Liver (tissue), 9 donors: ENCODE results near the gene CPNE4. TPM values are rescaled to one million over a fixed set of nuclear protein-coding genes. Genes with fewer than 3 reads are reported as not detected.

Source experiments
- DNase-seq: peaks from one replicate; pipeline ENCODE4 v3.0.0-alpha.2; 2017; ENCODE audit warnings: low spot score
- H3K27ac ChIP-seq, 2 donors: one replicate each; pipeline ENCODE4 v1.7.0; 2013; ENCODE audit warnings: inconsistent platforms in 2 of 2, low read length in 2 of 2, control low read depth in 1 of 2, low read depth in 1 of 2, mild to moderate bottlenecking in 1 of 2
- H3K27me3 ChIP-seq, 4 donors: one replicate each; pipeline versions ENCODE4 v1.6.1 to v1.7.0; 2013; ENCODE audit warnings: low read length in 3 of 4, inconsistent platforms in 1 of 4, mild to moderate bottlenecking in 1 of 4, moderate library complexity in 1 of 4; ENCODE audit not compliant: control insufficient read depth in 4 of 4, insufficient read depth in 4 of 4
- H3K36me3 ChIP-seq, 4 donors: one replicate each; pipeline versions ENCODE4 v1.6.1 to v1.7.0; 2013; ENCODE audit warnings: low read length in 3 of 4, mild to moderate bottlenecking in 3 of 4, low read depth in 1 of 4, moderate library complexity in 1 of 4; ENCODE audit not compliant: control insufficient read depth in 4 of 4, insufficient read depth in 3 of 4
- H3K4me1 ChIP-seq, 4 donors: one replicate each; pipeline versions ENCODE4 v1.6.1 to v1.7.0; 2013; ENCODE audit warnings: low read length in 3 of 4, mild to moderate bottlenecking in 3 of 4, moderate library complexity in 1 of 4; ENCODE audit not compliant: control insufficient read depth in 4 of 4, insufficient read depth in 4 of 4
- H3K4me3 ChIP-seq, 3 donors: one replicate each; pipeline versions ENCODE4 v1.6.1 to v1.7.0; 2013; ENCODE audit warnings: low read length in 3 of 3, control low read depth in 1 of 3, low read depth in 1 of 3, mild to moderate bottlenecking in 1 of 3
- H3K9ac ChIP-seq, 2 donors: one replicate each; pipeline ENCODE4 v1.7.0; 2013; ENCODE audit warnings: low read length in 2 of 2, mild to moderate bottlenecking in 2 of 2, moderate library complexity in 2 of 2, control low read depth in 1 of 2, low read depth in 1 of 2
- H3K9me3 ChIP-seq, 4 donors: one replicate each; pipeline versions ENCODE4 v1.6.1 to v1.7.0; 2013; ENCODE audit warnings: low read length in 3 of 4; ENCODE audit not compliant: control insufficient read depth in 4 of 4
- EGR1 ChIP-seq, 2 donors: IDR thresholded peaks; 2 replicates each; pipeline ENCODE4 v1.6.1; 2016 to 2018; ENCODE audit warnings: antibody characterized with exemption in 2 of 2, low read depth in 2 of 2
- FOXA1 ChIP-seq: IDR thresholded peaks from 2 replicates; pipeline ENCODE4 v1.6.1; 2016; ENCODE audit warnings: antibody characterized with exemption
- FOXA2 ChIP-seq: IDR thresholded peaks from 2 replicates; pipeline ENCODE4 v1.6.1; 2016; ENCODE audit warnings: antibody characterized with exemption
- GABPA ChIP-seq, 2 donors: IDR thresholded peaks in 1 of 2; conservative IDR thresholded peaks in 1 of 2; 2 replicates each; pipeline ENCODE4 v1.6.1; 2016; ENCODE audit warnings: antibody characterized with exemption in 2 of 2, mild to moderate bottlenecking in 1 of 2, moderate library complexity in 1 of 2
- HNF4A ChIP-seq, 2 donors: conservative IDR thresholded peaks; 2 replicates each; pipeline ENCODE4 v1.6.1; 2016; ENCODE audit warnings: antibody characterized with exemption in 2 of 2, mild to moderate bottlenecking in 2 of 2
- HNF4G ChIP-seq: IDR thresholded peaks from 2 replicates; pipeline ENCODE4 v1.6.1; 2016; ENCODE audit warnings: antibody characterized with exemption
- JUND ChIP-seq, 2 donors: IDR thresholded peaks; 2 replicates each; pipeline ENCODE4 v1.6.1; 2016; ENCODE audit warnings: antibody characterized with exemption in 2 of 2
- NR2F2 ChIP-seq: IDR thresholded peaks from 2 replicates; pipeline ENCODE4 v1.6.1; 2016; ENCODE audit warnings: antibody characterized with exemption
- RAD21 ChIP-seq, 2 donors: IDR thresholded peaks; 2 replicates each; pipeline ENCODE4 v1.6.1; 2016; ENCODE audit warnings: antibody characterized with exemption in 2 of 2, mild to moderate bottlenecking in 2 of 2
- RXRA ChIP-seq, 2 donors: IDR thresholded peaks; 2 replicates each; pipeline ENCODE4 v1.6.1; 2017 to 2018; ENCODE audit warnings: antibody characterized with exemption in 2 of 2, mild to moderate bottlenecking in 1 of 2
- SP1 ChIP-seq: IDR thresholded peaks from 2 replicates; pipeline ENCODE4 v1.6.1; 2018; ENCODE audit warnings: antibody characterized with exemption, mild to moderate bottlenecking
- TAF1 ChIP-seq: conservative IDR thresholded peaks from 2 replicates; pipeline ENCODE4 v1.6.1; 2016; ENCODE audit warnings: antibody characterized with exemption, mild to moderate bottlenecking
- YY1 ChIP-seq: IDR thresholded peaks from 2 replicates; pipeline ENCODE4 v1.6.1; 2016; ENCODE audit warnings: antibody characterized with exemption, mild to moderate bottlenecking
- polyA plus RNA-seq, 2 donors: library from polyadenylated mRNA; stranded (reverse) in 1 of 2; unstranded in 1 of 2; fragments of 200-250 nt in 1 of 2; fragments of >200 nt in 1 of 2; fragmentation: Nextera tagmentation in 1 of 2; extraction: Ambion mirVana in 1 of 2; gene quantifications; one replicate each; pipeline versions ENCODE4 v1.2.1 to v1.2.3, GENCODE V29; 2013 to 2015
- total RNA-seq, 2 donors: library from RNA; depleted of rRNA; stranded (reverse); fragments of >200 nt; gene quantifications; one replicate each; pipeline ENCODE4 v1.2.3, GENCODE V29; 2014
- TF ChIP-seq, protein P1 (sequence below): IDR thresholded peaks from 2 replicates; pipeline ENCODE4 v1.6.1; 2016; ENCODE audit warnings: antibody characterized with exemption
- TF ChIP-seq, protein P2 (sequence below): IDR thresholded peaks from 2 replicates; pipeline ENCODE4 v1.6.1; 2016; ENCODE audit warnings: antibody characterized with exemption
- TF ChIP-seq, protein P3 (sequence below): IDR thresholded peaks from 2 replicates; pipeline ENCODE4 v1.6.1; 2016; ENCODE audit warnings: antibody characterized with exemption
- TF ChIP-seq, protein P4 (sequence below): IDR thresholded peaks from 2 replicates; pipeline ENCODE4 v1.6.1; 2016; ENCODE audit warnings: antibody characterized with exemption, mild to moderate bottlenecking
- TF ChIP-seq, protein P5 (sequence below): fragments of 150-350 bp; IDR thresholded peaks from 2 replicates; pipeline ENCODE4 v1.5.1; 2017; ENCODE audit warnings: improper control_type of control experiment, low read depth, low read length; ENCODE audit not compliant: missing input control
- donor health status: healthy.
- donor health status: healthy.
- donor health status: healthy.
- donor health status: healthy.
- donor health status: healthy.

Gene CPNE4
- total and polyA plus RNA-seq, 4 donors: under 0.01 to 0.03 TPM; not detected in 2

DNA sequence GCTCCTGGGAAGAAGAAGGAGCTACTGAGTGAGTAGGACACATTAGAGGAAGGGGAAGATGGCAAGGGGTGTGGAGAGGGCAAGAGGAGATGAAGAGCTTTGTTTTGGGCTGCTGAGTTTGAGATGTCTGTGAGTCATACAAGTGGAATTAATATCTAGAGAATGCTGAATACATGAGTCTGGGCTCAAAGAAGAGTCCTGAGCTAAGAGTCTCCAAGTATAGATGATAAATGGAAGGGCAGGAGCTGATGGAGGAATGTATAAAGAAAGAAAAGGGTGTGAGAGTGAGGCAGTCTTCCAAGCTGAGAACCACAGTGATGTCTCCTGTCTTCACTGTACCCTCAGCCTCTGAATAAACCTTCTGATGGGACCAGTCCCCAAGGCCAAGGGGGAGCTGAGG is 326.6 kb downstream of the CPNE4 start:
- Histone ChIP-seq H3K27ac (no peak overlapping the region), H3K9me3 (no peaks in the 10 kb centered on the region), H3K4me1 (no peaks in the 10 kb centered on the region), H3K9ac (no peak overlapping the region), H3K4me3 (no peak overlapping the region), H3K36me3 (no peaks in the 10 kb centered on the region), H3K27me3 (peaks cover 0 to 5% (median 2%) of the 10 kb centered on the region in 4 donors)
- no peak for DNase-seq
- no peak for TF ChIP-seq JUND (IDR thresholded peaks at IDR 0.05)
- TF ChIP-seq RXRA (IDR thresholded peaks at IDR 0.05): no peak
- TF ChIP-seq, protein P1, sequence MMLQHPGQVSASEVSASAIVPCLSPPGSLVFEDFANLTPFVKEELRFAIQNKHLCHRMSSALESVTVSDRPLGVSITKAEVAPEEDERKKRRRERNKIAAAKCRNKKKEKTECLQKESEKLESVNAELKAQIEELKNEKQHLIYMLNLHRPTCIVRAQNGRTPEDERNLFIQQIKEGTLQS: no peak
- TF ChIP-seq TAF1: no peak
- no peak for TF ChIP-seq FOXA2
- no peak for TF ChIP-seq SP1
- no peak for TF ChIP-seq FOXA1
- TF ChIP-seq, protein P2, sequence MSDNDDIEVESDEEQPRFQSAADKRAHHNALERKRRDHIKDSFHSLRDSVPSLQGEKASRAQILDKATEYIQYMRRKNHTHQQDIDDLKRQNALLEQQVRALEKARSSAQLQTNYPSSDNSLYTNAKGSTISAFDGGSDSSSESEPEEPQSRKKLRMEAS: no peak
- no peak for TF ChIP-seq HNF4A (conservative IDR thresholded peaks at IDR 0.05)
- TF ChIP-seq EGR1 (IDR thresholded peaks at IDR 0.05; ENCODE audit: low read depth in 2 of 2): no peak
- no peak for TF ChIP-seq HNF4G
- no peak for TF ChIP-seq RAD21 (IDR thresholded peaks at IDR 0.05)
- TF ChIP-seq, protein P3, sequence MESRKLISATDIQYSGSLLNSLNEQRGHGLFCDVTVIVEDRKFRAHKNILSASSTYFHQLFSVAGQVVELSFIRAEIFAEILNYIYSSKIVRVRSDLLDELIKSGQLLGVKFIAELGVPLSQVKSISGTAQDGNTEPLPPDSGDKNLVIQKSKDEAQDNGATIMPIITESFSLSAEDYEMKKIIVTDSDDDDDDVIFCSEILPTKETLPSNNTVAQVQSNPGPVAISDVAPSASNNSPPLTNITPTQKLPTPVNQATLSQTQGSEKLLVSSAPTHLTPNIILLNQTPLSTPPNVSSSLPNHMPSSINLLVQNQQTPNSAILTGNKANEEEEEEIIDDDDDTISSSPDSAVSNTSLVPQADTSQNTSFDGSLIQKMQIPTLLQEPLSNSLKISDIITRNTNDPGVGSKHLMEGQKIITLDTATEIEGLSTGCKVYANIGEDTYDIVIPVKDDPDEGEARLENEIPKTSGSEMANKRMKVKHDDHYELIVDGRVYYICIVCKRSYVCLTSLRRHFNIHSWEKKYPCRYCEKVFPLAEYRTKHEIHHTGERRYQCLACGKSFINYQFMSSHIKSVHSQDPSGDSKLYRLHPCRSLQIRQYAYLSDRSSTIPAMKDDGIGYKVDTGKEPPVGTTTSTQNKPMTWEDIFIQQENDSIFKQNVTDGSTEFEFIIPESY: no peak
- no peak for TF ChIP-seq YY1
- TF ChIP-seq, protein P4, sequence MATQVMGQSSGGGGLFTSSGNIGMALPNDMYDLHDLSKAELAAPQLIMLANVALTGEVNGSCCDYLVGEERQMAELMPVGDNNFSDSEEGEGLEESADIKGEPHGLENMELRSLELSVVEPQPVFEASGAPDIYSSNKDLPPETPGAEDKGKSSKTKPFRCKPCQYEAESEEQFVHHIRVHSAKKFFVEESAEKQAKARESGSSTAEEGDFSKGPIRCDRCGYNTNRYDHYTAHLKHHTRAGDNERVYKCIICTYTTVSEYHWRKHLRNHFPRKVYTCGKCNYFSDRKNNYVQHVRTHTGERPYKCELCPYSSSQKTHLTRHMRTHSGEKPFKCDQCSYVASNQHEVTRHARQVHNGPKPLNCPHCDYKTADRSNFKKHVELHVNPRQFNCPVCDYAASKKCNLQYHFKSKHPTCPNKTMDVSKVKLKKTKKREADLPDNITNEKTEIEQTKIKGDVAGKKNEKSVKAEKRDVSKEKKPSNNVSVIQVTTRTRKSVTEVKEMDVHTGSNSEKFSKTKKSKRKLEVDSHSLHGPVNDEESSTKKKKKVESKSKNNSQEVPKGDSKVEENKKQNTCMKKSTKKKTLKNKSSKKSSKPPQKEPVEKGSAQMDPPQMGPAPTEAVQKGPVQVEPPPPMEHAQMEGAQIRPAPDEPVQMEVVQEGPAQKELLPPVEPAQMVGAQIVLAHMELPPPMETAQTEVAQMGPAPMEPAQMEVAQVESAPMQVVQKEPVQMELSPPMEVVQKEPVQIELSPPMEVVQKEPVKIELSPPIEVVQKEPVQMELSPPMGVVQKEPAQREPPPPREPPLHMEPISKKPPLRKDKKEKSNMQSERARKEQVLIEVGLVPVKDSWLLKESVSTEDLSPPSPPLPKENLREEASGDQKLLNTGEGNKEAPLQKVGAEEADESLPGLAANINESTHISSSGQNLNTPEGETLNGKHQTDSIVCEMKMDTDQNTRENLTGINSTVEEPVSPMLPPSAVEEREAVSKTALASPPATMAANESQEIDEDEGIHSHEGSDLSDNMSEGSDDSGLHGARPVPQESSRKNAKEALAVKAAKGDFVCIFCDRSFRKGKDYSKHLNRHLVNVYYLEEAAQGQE: no peak
- TF ChIP-seq, protein P5, sequence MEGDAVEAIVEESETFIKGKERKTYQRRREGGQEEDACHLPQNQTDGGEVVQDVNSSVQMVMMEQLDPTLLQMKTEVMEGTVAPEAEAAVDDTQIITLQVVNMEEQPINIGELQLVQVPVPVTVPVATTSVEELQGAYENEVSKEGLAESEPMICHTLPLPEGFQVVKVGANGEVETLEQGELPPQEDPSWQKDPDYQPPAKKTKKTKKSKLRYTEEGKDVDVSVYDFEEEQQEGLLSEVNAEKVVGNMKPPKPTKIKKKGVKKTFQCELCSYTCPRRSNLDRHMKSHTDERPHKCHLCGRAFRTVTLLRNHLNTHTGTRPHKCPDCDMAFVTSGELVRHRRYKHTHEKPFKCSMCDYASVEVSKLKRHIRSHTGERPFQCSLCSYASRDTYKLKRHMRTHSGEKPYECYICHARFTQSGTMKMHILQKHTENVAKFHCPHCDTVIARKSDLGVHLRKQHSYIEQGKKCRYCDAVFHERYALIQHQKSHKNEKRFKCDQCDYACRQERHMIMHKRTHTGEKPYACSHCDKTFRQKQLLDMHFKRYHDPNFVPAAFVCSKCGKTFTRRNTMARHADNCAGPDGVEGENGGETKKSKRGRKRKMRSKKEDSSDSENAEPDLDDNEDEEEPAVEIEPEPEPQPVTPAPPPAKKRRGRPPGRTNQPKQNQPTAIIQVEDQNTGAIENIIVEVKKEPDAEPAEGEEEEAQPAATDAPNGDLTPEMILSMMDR: no peak
- no peak for TF ChIP-seq NR2F2
- no peak for TF ChIP-seq GABPA (IDR thresholded peaks at IDR 0.05 in 1 of 2, conservative IDR thresholded peaks at IDR 0.05 in 1 of 2)
